Breast epithelium (tissue), 3 donors: ENCODE measurements around the gene FAM180A.

Experiments used
- CTCF ChIP-seq, 3 donors: fragments of 450-650 bp; IDR thresholded peaks; one replicate each; pipeline ENCODE4 v1.5.1; 2016 to 2017; ENCODE audit warnings: antibody characterized with exemption in 3 of 3, mild to moderate bottlenecking in 3 of 3, moderate library complexity in 3 of 3
- POLR2A ChIP-seq: fragments of 450-650 bp; IDR thresholded peaks from one replicate; pipeline ENCODE4 v1.6.1; 2016; ENCODE audit warnings: antibody characterized with exemption, mild to moderate bottlenecking, moderate library complexity
- POLR2AphosphoS5 ChIP-seq, 3 donors: sonication (generic); formaldehyde crosslinking; IDR thresholded peaks; one replicate each; pipeline ENCODE4 v1.6.1; 2017; ENCODE audit warnings: antibody characterized with exemption in 3 of 3

- TF ChIP-seq POLR2AphosphoS5 (IDR thresholded peaks at IDR 0.05) (no peak), CTCF (IDR thresholded peaks at IDR 0.05) (no peak), POLR2A (no peak)
These were observed 14.3 kb downstream of the FAM180A start for GRCh38 chr7:135734343-135734689.
